H9 (cell line): ENCODE data around the gene LSS. TPM values are rescaled to one million over a fixed set of nuclear protein-coding genes. Genes with fewer than 3 reads are reported as not detected.
A peak's percentile ranks its signal among the peaks of the same experiment; 100 is the strongest.

ENCODE experiments used
- DNase-seq: peaks from one replicate; pipeline ENCODE4 v3.0.0-alpha.2; 2017
- H2AFZ ChIP-seq: one replicate; pipeline ENCODE4 v1.6.1; 2013; ENCODE audit warnings: mild to moderate bottlenecking, low read length, control low read depth, moderate library complexity
- H2AK5ac ChIP-seq: 2 replicates; pipeline ENCODE4 v1.6.1; 2013; ENCODE audit warnings: low read length, control low read depth, mixed read lengths; ENCODE audit not compliant: insufficient read length
- H2BK120ac ChIP-seq: one replicate; pipeline ENCODE4 v1.6.1; 2013; ENCODE audit warnings: low read depth, mild to moderate bottlenecking, low read length, control low read depth, inconsistent platforms; ENCODE audit not compliant: poor library complexity, severe bottlenecking
- H2BK12ac ChIP-seq: 2 replicates; pipeline ENCODE4 v1.6.1; 2013; ENCODE audit warnings: low read length, control low read depth, mixed read lengths, low read depth; ENCODE audit not compliant: insufficient read length
- H2BK15ac ChIP-seq: 2 replicates; pipeline ENCODE4 v1.6.1; 2013; ENCODE audit warnings: low read depth, low read length, control low read depth
- H2BK20ac ChIP-seq: one replicate; pipeline ENCODE4 v1.6.1; 2013; ENCODE audit warnings: low read depth, mild to moderate bottlenecking, low read length, control low read depth, inconsistent platforms; ENCODE audit not compliant: poor library complexity, severe bottlenecking
- H2BK5ac ChIP-seq: 2 replicates; pipeline ENCODE4 v1.6.1; 2013; ENCODE audit warnings: low read length, control low read depth, mixed read lengths; ENCODE audit not compliant: insufficient read length
- H3K14ac ChIP-seq: 2 replicates; pipeline ENCODE4 v1.6.1; 2013; ENCODE audit warnings: low read length, control low read depth; ENCODE audit not compliant: insufficient read depth
- H3K18ac ChIP-seq: 2 replicates; pipeline ENCODE4 v1.6.1; 2013; ENCODE audit warnings: low read depth, mild to moderate bottlenecking, mixed read lengths, low read length, control low read depth; ENCODE audit not compliant: insufficient read length
- H3K23ac ChIP-seq: 2 replicates; pipeline ENCODE4 v1.6.1; 2013; ENCODE audit warnings: low read length, control low read depth, mixed read lengths, low read depth; ENCODE audit not compliant: insufficient read length
- H3K23me2 ChIP-seq: 2 replicates; pipeline ENCODE4 v1.6.1; 2013; ENCODE audit warnings: low read depth, mild to moderate bottlenecking, mixed read lengths, low read length, control low read depth; ENCODE audit not compliant: insufficient read length, poor library complexity, severe bottlenecking
- H3K27ac ChIP-seq: 2 replicates; pipeline ENCODE4 v1.5.1; 2013; ENCODE audit warnings: low read length, control low read depth, mixed read lengths, low read depth; ENCODE audit not compliant: insufficient read length
- H3K27me3 ChIP-seq: 2 replicates; pipeline ENCODE4 v1.6.1; 2013; ENCODE audit warnings: low read length, control low read depth, inconsistent platforms; ENCODE audit not compliant: insufficient read depth
- H3K4ac ChIP-seq: 2 replicates; pipeline ENCODE4 v1.6.1; 2013; ENCODE audit warnings: low read depth, mild to moderate bottlenecking, control low read depth, inconsistent platforms, low read length, moderate library complexity
- H3K4me1 ChIP-seq: 2 replicates; pipeline ENCODE4 v1.6.1; 2013; ENCODE audit warnings: low read length, control low read depth, inconsistent platforms; ENCODE audit not compliant: insufficient read depth
- H3K4me2 ChIP-seq: 2 replicates; pipeline ENCODE4 v1.6.1; 2013; ENCODE audit warnings: low read length, control low read depth, mixed read lengths; ENCODE audit not compliant: insufficient read length, insufficient read depth
- H3K56ac ChIP-seq: 2 replicates; pipeline ENCODE4 v1.6.1; 2013; ENCODE audit warnings: low read depth, mild to moderate bottlenecking, mixed read lengths, low read length, control low read depth; ENCODE audit not compliant: insufficient read length
- H3K79me1 ChIP-seq: 2 replicates; pipeline ENCODE4 v1.6.1; 2013; ENCODE audit warnings: low read depth, mild to moderate bottlenecking, moderate library complexity, low read length, control low read depth, inconsistent platforms; ENCODE audit not compliant: insufficient read depth, poor library complexity, severe bottlenecking
- H3K79me2 ChIP-seq: 2 replicates; pipeline ENCODE4 v1.6.1; 2013; ENCODE audit warnings: low read length, control low read depth, inconsistent platforms; ENCODE audit not compliant: insufficient read depth
- H3K9ac ChIP-seq: 2 replicates; pipeline ENCODE4 v1.6.1; 2013; ENCODE audit warnings: low read length, control low read depth, mixed read lengths; ENCODE audit not compliant: insufficient read length; ENCODE audit errors: extremely low read depth
- H3K9me3 ChIP-seq: one replicate; pipeline ENCODE4 v1.6.1; 2013; ENCODE audit warnings: low read depth, low read length, inconsistent platforms; ENCODE audit not compliant: control insufficient read depth
- H3T11ph ChIP-seq: one replicate; pipeline ENCODE4 v1.6.1; 2013; ENCODE audit warnings: mild to moderate bottlenecking, low read length, control low read depth, inconsistent platforms
- H4K20me1 ChIP-seq: one replicate; pipeline ENCODE4 v1.6.1; 2013; ENCODE audit not compliant: control insufficient read depth, insufficient read length, insufficient read depth
- H4K5ac ChIP-seq: 2 replicates; pipeline ENCODE4 v1.6.1; 2013; ENCODE audit warnings: low read depth, mild to moderate bottlenecking, mixed read lengths, low read length, control low read depth; ENCODE audit not compliant: insufficient read length
- H4K8ac ChIP-seq: replicated peaks from 2 replicates; pipeline ENCODE4 v1.6.1; 2013; ENCODE audit warnings: low read length, control low read depth, mixed read lengths, low read depth; ENCODE audit not compliant: insufficient read length
- H4K91ac ChIP-seq: 2 replicates; pipeline ENCODE4 v1.6.1; 2013; ENCODE audit warnings: low read depth, mild to moderate bottlenecking, moderate library complexity, mixed read lengths, low read length, control low read depth; ENCODE audit not compliant: insufficient read length
- H3K27ac Mint-ChIP-seq, 3 experiments: 2 replicates in 2 of 3; 3 replicates in 1 of 3; pipeline ENCODE4 v1.8.0; 2020 to 2021; ENCODE audit warnings: mixed read lengths in 3 of 3, mild to moderate bottlenecking in 1 of 3, moderate library complexity in 1 of 3
- H3K27me3 Mint-ChIP-seq: 2 replicates; pipeline ENCODE4 v1.8.0; 2021; ENCODE audit warnings: low read depth, mild to moderate bottlenecking, moderate library complexity, mixed read lengths
- H3K36me3 Mint-ChIP-seq, 3 experiments: 2 replicates in 2 of 3; 3 replicates in 1 of 3; pipeline ENCODE4 v1.8.0; 2020 to 2021; ENCODE audit warnings: low read depth in 3 of 3, mixed read lengths in 3 of 3; ENCODE audit not compliant: insufficient read depth in 1 of 3
- H3K4me1 Mint-ChIP-seq, 2 experiments: 2 replicates each; pipeline ENCODE4 v1.8.0; 2020; ENCODE audit warnings: mixed read lengths in 2 of 2
- H3K4me3 Mint-ChIP-seq, 2 experiments: 2 replicates in 1 of 2; 3 replicates in 1 of 2; pipeline ENCODE4 v1.8.0; 2020 to 2021; ENCODE audit warnings: mild to moderate bottlenecking in 2 of 2, mixed read lengths in 2 of 2, moderate library complexity in 1 of 2
- H3K9me3 Mint-ChIP-seq, 2 experiments: 2 replicates in 1 of 2; 3 replicates in 1 of 2; pipeline ENCODE4 v1.8.0; 2020; ENCODE audit warnings: mild to moderate bottlenecking in 2 of 2, mixed read lengths in 2 of 2, moderate library complexity in 1 of 2
- WGBS: extraction: QIAGEN DNeasy Blood & Tissue Kit; methylation state at CpG from one replicate; pipeline ENCODE4 v1.1.7; 2013; ENCODE audit warnings: missing lambda C conversion rate, low lambda C conversion rate, mixed read lengths; ENCODE audit not compliant: insufficient read length; ENCODE audit errors: extremely low coverage; 5-methylcytosine and 5-hydroxymethylcytosine counted together
- total RNA-seq: library from RNA; stranded (reverse); gene quantifications from 2 replicates; pipeline ENCODE4 v1.2.1, GENCODE V29; 2021
- TF ChIP-seq, protein P1 (sequence below): fragments of 200-600 bp; sonication (generic); conservative IDR thresholded peaks from 3 replicates; pipeline ENCODE4 v1.8.0; 2021; ENCODE audit warnings: antibody characterized with exemption, mild to moderate bottlenecking

The LSS gene
- total RNA-seq, 1 experiment from 2014 or later = 69.2 TPM

DNA sequence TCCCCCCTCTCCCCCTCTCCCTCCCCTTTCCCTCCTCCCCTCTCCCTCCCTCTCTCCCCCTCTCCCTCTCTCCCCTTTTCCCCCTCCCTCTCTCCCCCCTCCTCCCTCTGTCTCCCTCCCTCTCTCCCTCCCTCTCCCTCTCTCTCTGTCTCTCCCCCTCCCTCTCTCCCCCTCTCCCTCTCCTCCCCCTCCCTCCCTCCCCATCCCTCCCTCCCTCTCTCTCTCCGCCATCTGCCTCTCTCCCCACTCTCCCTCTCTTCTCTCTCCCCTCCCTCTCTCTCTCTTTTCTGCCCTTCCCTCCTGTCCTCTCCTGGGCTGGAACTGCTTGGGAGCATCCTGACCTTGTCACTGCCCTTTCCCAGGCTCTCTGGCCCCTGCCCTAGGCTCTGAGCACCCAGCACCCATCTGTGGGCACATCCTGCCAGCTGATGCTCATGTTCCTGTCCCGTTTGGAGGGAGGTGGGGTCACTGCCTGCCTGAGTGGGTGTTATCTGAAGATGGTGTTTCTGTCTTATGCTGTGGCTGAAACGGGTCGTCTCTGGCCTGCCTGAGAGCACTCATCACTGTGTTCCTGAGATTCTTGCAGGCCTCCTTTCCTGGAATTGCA lies 84.0 kb downstream of the LSS start:
- H4K5ac ChIP-seq = no peak overlapping the region
- no peak overlapping the region for H3K18ac ChIP-seq
- Mint-ChIP-seq H3K27ac (no peak overlapping the region), H3K9me3 (peaks cover 5 to 6% of the 10 kb centered on the region in 2 experiments; a peak in 2 of 5 replicates), H3K4me1 (peaks cover 26 to 30% of the 10 kb centered on the region in 2 experiments), H3K27me3 (peaks cover 30% of the 10 kb centered on the region), H3K36me3 (peaks cover 7 to 10% (median 8%) of the 10 kb centered on the region in 3 experiments; a peak in 5 of 7 replicates), H3K4me3 (peak overlapping the region in 1 of 2 experiments; percentile 40; a peak in 1 of 5 replicates)
- H3K4ac ChIP-seq = no peak overlapping the region
- no peak overlapping the region for H2BK12ac ChIP-seq
- no peaks in the 10 kb centered on the region for H3K9me3 ChIP-seq
- no peaks in the 10 kb centered on the region for H3K79me1 ChIP-seq
- H3K79me2 ChIP-seq = no peaks in the 10 kb centered on the region
- H3K4me2 ChIP-seq = no peak overlapping the region
- no peak for DNase-seq
- no peak overlapping the region for H3K9ac ChIP-seq
- H2BK15ac ChIP-seq = no peak overlapping the region
- no peaks in the 10 kb centered on the region for H4K20me1 ChIP-seq
- no peak overlapping the region for H3T11ph ChIP-seq
- no peaks in the 10 kb centered on the region for H3K4me1 ChIP-seq
- no peak overlapping the region for H2BK5ac ChIP-seq
- H2BK120ac ChIP-seq = no peak overlapping the region
- no peaks in the 10 kb centered on the region for H3K23me2 ChIP-seq
- no peak overlapping the region for H4K8ac ChIP-seq
- WGBS = no CpG with 5 or more reads among the region's 4 CpGs
- H3K14ac ChIP-seq = no peak overlapping the region
- H3K23ac ChIP-seq = no peak overlapping the region
- no peak overlapping the region for H2AK5ac ChIP-seq
- TF ChIP-seq, protein P1, sequence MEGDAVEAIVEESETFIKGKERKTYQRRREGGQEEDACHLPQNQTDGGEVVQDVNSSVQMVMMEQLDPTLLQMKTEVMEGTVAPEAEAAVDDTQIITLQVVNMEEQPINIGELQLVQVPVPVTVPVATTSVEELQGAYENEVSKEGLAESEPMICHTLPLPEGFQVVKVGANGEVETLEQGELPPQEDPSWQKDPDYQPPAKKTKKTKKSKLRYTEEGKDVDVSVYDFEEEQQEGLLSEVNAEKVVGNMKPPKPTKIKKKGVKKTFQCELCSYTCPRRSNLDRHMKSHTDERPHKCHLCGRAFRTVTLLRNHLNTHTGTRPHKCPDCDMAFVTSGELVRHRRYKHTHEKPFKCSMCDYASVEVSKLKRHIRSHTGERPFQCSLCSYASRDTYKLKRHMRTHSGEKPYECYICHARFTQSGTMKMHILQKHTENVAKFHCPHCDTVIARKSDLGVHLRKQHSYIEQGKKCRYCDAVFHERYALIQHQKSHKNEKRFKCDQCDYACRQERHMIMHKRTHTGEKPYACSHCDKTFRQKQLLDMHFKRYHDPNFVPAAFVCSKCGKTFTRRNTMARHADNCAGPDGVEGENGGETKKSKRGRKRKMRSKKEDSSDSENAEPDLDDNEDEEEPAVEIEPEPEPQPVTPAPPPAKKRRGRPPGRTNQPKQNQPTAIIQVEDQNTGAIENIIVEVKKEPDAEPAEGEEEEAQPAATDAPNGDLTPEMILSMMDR = no peak
- H3K27ac ChIP-seq = no peak overlapping the region
- no peak overlapping the region for H4K91ac ChIP-seq
- no peak overlapping the region for H3K56ac ChIP-seq
- no peaks in the 10 kb centered on the region for H3K27me3 ChIP-seq
- no peak overlapping the region for H2AFZ ChIP-seq
- no peak overlapping the region for H2BK20ac ChIP-seq
